ENCODE results near the gene KBTBD2.
"Not testable (repeated sequence)": the region's sequence is repeated elsewhere in the genome, so short reads cannot be mapped to it uniquely, and the experiment has no call there.

The KBTBD2 gene

GRCh38 chr7:32921896-32922295 lies 30.3 kb upstream of the KBTBD2 start:
- H3K27ac ChIP-seq = no peak overlapping the region
- no peak overlapping the region for H2AFZ ChIP-seq (ENCODE audit: low read depth)
- no peak overlapping the region for H3K4me3 ChIP-seq (IDR thresholded peaks at IDR 0.05; ENCODE audit: insufficient read depth, low read depth, low read length)
- no peaks in the 10 kb centered on the region for H3K36me3 ChIP-seq (ENCODE audit: insufficient read depth)
- H3K9ac ChIP-seq = no peak overlapping the region
- H3K27me3 ChIP-seq (ENCODE audit: insufficient read depth, low read depth) = no peaks in the 10 kb centered on the region
- H3K79me2 ChIP-seq (ENCODE audit: insufficient read depth, low read depth) = no peaks in the 10 kb centered on the region
- no peak for TF ChIP-seq CTCF (conservative IDR thresholded peaks at IDR 0.05; ENCODE audit: low read depth, low read length)
- H3K4me1 ChIP-seq (ENCODE audit: low read depth, poor library complexity, severe bottlenecking) = no peaks in the 10 kb centered on the region
- H4K20me1 ChIP-seq (ENCODE audit: insufficient read depth) = no peaks in the 10 kb centered on the region
- H3K4me2 ChIP-seq = no peak overlapping the region

- not testable (repeated sequence) for H3K27me3 ChIP-seq (ENCODE audit: insufficient read depth, low read depth); H3K4me2 ChIP-seq; H3K9ac ChIP-seq; H3K4me3 ChIP-seq (IDR thresholded peaks at IDR 0.05; ENCODE audit: insufficient read depth, low read depth, low read length); H3K36me3 ChIP-seq (ENCODE audit: insufficient read depth); H3K4me1 ChIP-seq (ENCODE audit: low read depth, poor library complexity, severe bottlenecking); H3K27ac ChIP-seq; H4K20me1 ChIP-seq (ENCODE audit: insufficient read depth); H3K79me2 ChIP-seq (ENCODE audit: insufficient read depth, low read depth); H2AFZ ChIP-seq (ENCODE audit: low read depth)
Measured at GRCh38 chr7:32916994-32917393, 25.4 kb upstream of the KBTBD2 start.

- Histone ChIP-seq H3K4me1 (ENCODE audit: low read depth, poor library complexity, severe bottlenecking) (no peaks in the 10 kb centered on the region), H3K36me3 (ENCODE audit: insufficient read depth) (no peaks in the 10 kb centered on the region), H4K20me1 (ENCODE audit: insufficient read depth) (no peaks in the 10 kb centered on the region), H3K27me3 (ENCODE audit: insufficient read depth, low read depth) (no peaks in the 10 kb centered on the region), H2AFZ (ENCODE audit: low read depth) (no peak overlapping the region), H3K4me3 (IDR thresholded peaks at IDR 0.05; ENCODE audit: insufficient read depth, low read depth, low read length) (no peak overlapping the region), H3K4me2 (no peak overlapping the region), H3K79me2 (ENCODE audit: insufficient read depth, low read depth) (no peaks in the 10 kb centered on the region), H3K27ac (no peak overlapping the region), H3K9ac (no peak overlapping the region)
- no peak for TF ChIP-seq CTCF (conservative IDR thresholded peaks at IDR 0.05; ENCODE audit: low read depth, low read length)
Measured at GRCh38 chr7:32916006-32916405, 24.4 kb upstream of the KBTBD2 start.

- Histone ChIP-seq H3K4me2 (no peak overlapping the region), H3K9ac (no peak overlapping the region), H3K27ac (no peak overlapping the region), H3K4me1 (ENCODE audit: low read depth, poor library complexity, severe bottlenecking) (no peaks in the 10 kb centered on the region), H3K36me3 (ENCODE audit: insufficient read depth) (no peaks in the 10 kb centered on the region), H3K79me2 (ENCODE audit: insufficient read depth, low read depth) (no peaks in the 10 kb centered on the region), H3K27me3 (ENCODE audit: insufficient read depth, low read depth) (no peaks in the 10 kb centered on the region), H3K4me3 (IDR thresholded peaks at IDR 0.05; ENCODE audit: insufficient read depth, low read depth, low read length) (no peak overlapping the region), H2AFZ (ENCODE audit: low read depth) (no peak overlapping the region), H4K20me1 (ENCODE audit: insufficient read depth) (no peaks in the 10 kb centered on the region)
- no peak for TF ChIP-seq CTCF (conservative IDR thresholded peaks at IDR 0.05; ENCODE audit: low read depth, low read length)
Measured at GRCh38 chr7:32915041-32915536, 23.5 kb upstream of the KBTBD2 start.

GRCh38 chr7:32914184-32914583 lies 22.6 kb upstream of the KBTBD2 start:
- H2AFZ ChIP-seq (ENCODE audit: low read depth) = no peak overlapping the region
- H3K27ac ChIP-seq = no peak overlapping the region
- H3K27me3 ChIP-seq (ENCODE audit: insufficient read depth, low read depth) = no peaks in the 10 kb centered on the region
- no peak overlapping the region for H3K9ac ChIP-seq
- TF ChIP-seq CTCF (conservative IDR thresholded peaks at IDR 0.05; ENCODE audit: low read depth, low read length) = no peak
- no peaks in the 10 kb centered on the region for H3K79me2 ChIP-seq (ENCODE audit: insufficient read depth, low read depth)
- H3K36me3 ChIP-seq (ENCODE audit: insufficient read depth) = no peaks in the 10 kb centered on the region
- H3K4me1 ChIP-seq (ENCODE audit: low read depth, poor library complexity, severe bottlenecking) = no peaks in the 10 kb centered on the region
- no peaks in the 10 kb centered on the region for H4K20me1 ChIP-seq (ENCODE audit: insufficient read depth)
- H3K4me3 ChIP-seq (IDR thresholded peaks at IDR 0.05; ENCODE audit: insufficient read depth, low read depth, low read length) = no peak overlapping the region
- no peak overlapping the region for H3K4me2 ChIP-seq
